ENCODE results near the gene MOSPD3. TPM values are rescaled to one million over a fixed set of nuclear protein-coding genes. Genes with fewer than 3 reads are reported as not detected.

Gene MOSPD3
- total RNA-seq, 1 donor from 2014 or later: 37.1 TPM

DNA sequence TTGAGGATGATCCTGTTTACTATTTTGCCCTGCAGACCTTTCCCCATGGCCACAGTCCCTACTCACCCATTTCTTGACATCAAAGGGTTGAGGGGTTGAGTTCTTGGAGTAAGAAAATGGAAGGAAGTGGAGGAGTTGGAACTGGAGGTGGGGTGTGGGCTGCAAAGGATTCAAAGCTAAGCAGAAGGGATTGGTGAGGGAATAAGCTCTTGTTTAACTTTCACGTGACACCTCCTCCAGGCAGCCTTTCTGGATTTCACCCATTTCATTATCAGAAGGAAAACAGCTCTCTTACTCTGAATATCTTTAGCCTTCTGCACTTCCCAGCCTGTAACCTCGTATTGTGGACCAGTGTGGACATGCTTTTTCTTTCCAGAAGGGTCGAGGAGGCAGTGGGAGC, 13.7 kb downstream of the MOSPD3 start:
- H3K4me3 Mint-ChIP-seq (ENCODE audit: unreplicated experiment): peak overlapping the region; percentile 76
- peaks cover 17% of the 10 kb centered on the region for H3K27me3 Mint-ChIP-seq (ENCODE audit: unreplicated experiment)
- H3K27ac Mint-ChIP-seq (ENCODE audit: unreplicated experiment): no peak overlapping the region
- H3K36me3 Mint-ChIP-seq (ENCODE audit: unreplicated experiment): peaks cover 5% of the 10 kb centered on the region
- TF ChIP-seq, protein P1, sequence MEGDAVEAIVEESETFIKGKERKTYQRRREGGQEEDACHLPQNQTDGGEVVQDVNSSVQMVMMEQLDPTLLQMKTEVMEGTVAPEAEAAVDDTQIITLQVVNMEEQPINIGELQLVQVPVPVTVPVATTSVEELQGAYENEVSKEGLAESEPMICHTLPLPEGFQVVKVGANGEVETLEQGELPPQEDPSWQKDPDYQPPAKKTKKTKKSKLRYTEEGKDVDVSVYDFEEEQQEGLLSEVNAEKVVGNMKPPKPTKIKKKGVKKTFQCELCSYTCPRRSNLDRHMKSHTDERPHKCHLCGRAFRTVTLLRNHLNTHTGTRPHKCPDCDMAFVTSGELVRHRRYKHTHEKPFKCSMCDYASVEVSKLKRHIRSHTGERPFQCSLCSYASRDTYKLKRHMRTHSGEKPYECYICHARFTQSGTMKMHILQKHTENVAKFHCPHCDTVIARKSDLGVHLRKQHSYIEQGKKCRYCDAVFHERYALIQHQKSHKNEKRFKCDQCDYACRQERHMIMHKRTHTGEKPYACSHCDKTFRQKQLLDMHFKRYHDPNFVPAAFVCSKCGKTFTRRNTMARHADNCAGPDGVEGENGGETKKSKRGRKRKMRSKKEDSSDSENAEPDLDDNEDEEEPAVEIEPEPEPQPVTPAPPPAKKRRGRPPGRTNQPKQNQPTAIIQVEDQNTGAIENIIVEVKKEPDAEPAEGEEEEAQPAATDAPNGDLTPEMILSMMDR (IDR thresholded peaks at IDR 0.05; ENCODE audit: partially characterized antibody, unreplicated experiment): no peak
- no peaks in the 10 kb centered on the region for H3K4me1 Mint-ChIP-seq (ENCODE audit: low read depth, unreplicated experiment)
- no peak for DNase-seq
- H3K9me3 Mint-ChIP-seq (ENCODE audit: unreplicated experiment): peaks cover 5% of the 10 kb centered on the region

- DNase-seq: peak; percentile 89
Measured at GRCh38 chr7:100626530-100627237, 14.3 kb downstream of the MOSPD3 start.

GRCh38 chr7:100627238-100627549, 14.9 kb downstream of the MOSPD3 start:
- no peak for DNase-seq
- Mint-ChIP-seq H3K4me3 (ENCODE audit: unreplicated experiment) (peak overlapping the region; percentile 20), H3K36me3 (ENCODE audit: unreplicated experiment) (no peaks in the 10 kb centered on the region), H3K4me1 (ENCODE audit: low read depth, unreplicated experiment) (no peaks in the 10 kb centered on the region), H3K9me3 (ENCODE audit: unreplicated experiment) (peaks cover 5% of the 10 kb centered on the region), H3K27ac (ENCODE audit: unreplicated experiment) (no peak overlapping the region), H3K27me3 (ENCODE audit: unreplicated experiment) (peaks cover 15% of the 10 kb centered on the region)
- TF ChIP-seq, protein P1 (IDR thresholded peaks at IDR 0.05; ENCODE audit: partially characterized antibody, unreplicated experiment): no peak

More at GRCh38 chr7:100626530-100627237, 14.3 kb downstream of the MOSPD3 start:
- Mint-ChIP-seq H3K4me1 (ENCODE audit: low read depth, unreplicated experiment) (no peaks in the 10 kb centered on the region), H3K27ac (ENCODE audit: unreplicated experiment) (no peak overlapping the region), H3K9me3 (ENCODE audit: unreplicated experiment) (peaks cover 5% of the 10 kb centered on the region), H3K36me3 (ENCODE audit: unreplicated experiment) (peaks cover 1% of the 10 kb centered on the region), H3K27me3 (ENCODE audit: unreplicated experiment) (peaks cover 15% of the 10 kb centered on the region), H3K4me3 (ENCODE audit: unreplicated experiment) (peak overlapping the region; percentile 76)
- TF ChIP-seq, protein P1 (IDR thresholded peaks at IDR 0.05; ENCODE audit: partially characterized antibody, unreplicated experiment): no peak

- TF ChIP-seq, protein P1 (IDR thresholded peaks at IDR 0.05; ENCODE audit: partially characterized antibody, unreplicated experiment): peak; percentile 33
- Mint-ChIP-seq H3K27me3 (ENCODE audit: unreplicated experiment) (peaks cover 22% of the 10 kb centered on the region), H3K4me3 (ENCODE audit: unreplicated experiment) (no peak overlapping the region), H3K9me3 (ENCODE audit: unreplicated experiment) (peaks cover 5% of the 10 kb centered on the region), H3K4me1 (ENCODE audit: low read depth, unreplicated experiment) (no peaks in the 10 kb centered on the region), H3K27ac (ENCODE audit: unreplicated experiment) (no peak overlapping the region), H3K36me3 (ENCODE audit: unreplicated experiment) (no peaks in the 10 kb centered on the region)
- peak; percentile 76 for DNase-seq
Measured at GRCh38 chr7:100629117-100629716, 16.9 kb downstream of the MOSPD3 start.

GRCh38 chr7:100630066-100630465, 17.7 kb downstream of the MOSPD3 start:
- peaks cover 5% of the 10 kb centered on the region for H3K9me3 Mint-ChIP-seq (ENCODE audit: unreplicated experiment)
- H3K36me3 Mint-ChIP-seq (ENCODE audit: unreplicated experiment): no peaks in the 10 kb centered on the region
- H3K4me1 Mint-ChIP-seq (ENCODE audit: low read depth, unreplicated experiment): no peaks in the 10 kb centered on the region
- peaks cover 26% of the 10 kb centered on the region for H3K27me3 Mint-ChIP-seq (ENCODE audit: unreplicated experiment)
- H3K27ac Mint-ChIP-seq (ENCODE audit: unreplicated experiment): no peak overlapping the region
- DNase-seq: no peak
- H3K4me3 Mint-ChIP-seq (ENCODE audit: unreplicated experiment): no peak overlapping the region
- TF ChIP-seq, protein P1 (IDR thresholded peaks at IDR 0.05; ENCODE audit: partially characterized antibody, unreplicated experiment): no peak
